ENCODE measurements around the gene RTN4R.
A peak's percentile ranks its signal among the peaks of the same experiment; 100 is the strongest.

The RTN4R gene

GRCh38 chr22:20205964-20206708, 62.0 kb downstream of the RTN4R start:
- POLR2A ChIA-PET, result interaction anchor here (0.9 to 1.4 kb wide), 3 partner anchors 9 to 30 kb away, joined by 3 read pairs; no protein-coding TSS in a partner anchor
- DNase-seq (ENCODE audit: extremely low spot score), result peak; percentile 69
- CTCF ChIA-PET, result interaction anchor here (0.6 to 1.4 kb wide), 3 partner anchors 19 to 33 kb away, joined by 3 to 4 read pairs (median 3); no protein-coding TSS in a partner anchor
- no peak for TF ChIP-seq ZNF384 (IDR thresholded peaks at IDR 0.05)
- peak; percentile 57; the same call in 1 of the 2 replicates for TF ChIP-seq PKNOX1 (IDR thresholded peaks at IDR 0.05)
- peak; percentile 52; the same call in 1 of the 2 replicates for TF ChIP-seq ELF4 (IDR thresholded peaks at IDR 0.05)

- ChIA-PET POLR2A (interaction anchor here (0.9 to 1.4 kb wide), 4 partner anchors 8 to 31 kb away, joined by 3 read pairs; no protein-coding TSS in a partner anchor), CTCF (interaction anchor here (0.6 to 0.9 kb wide), 2 partner anchors 19 to 25 kb away, joined by 3 read pairs; no protein-coding TSS in a partner anchor)
- TF ChIP-seq ZNF384 (IDR thresholded peaks at IDR 0.05) (no peak), FOXA1 (IDR thresholded peaks at IDR 0.05) (no peak), HDGF (IDR thresholded peaks at IDR 0.05; ENCODE audit: borderline replicate concordance) (no peak), ARNT (IDR thresholded peaks at IDR 0.05) (no peak), BHLHE40 (IDR thresholded peaks at IDR 0.05; ENCODE audit: borderline replicate concordance) (no peak), CTBP1 (IDR thresholded peaks at IDR 0.05; ENCODE audit: borderline replicate concordance) (no peak), FOXK2 (IDR thresholded peaks at IDR 0.05) (no peak), ELF4 (IDR thresholded peaks at IDR 0.05) (no peak), LEF1 (IDR thresholded peaks at IDR 0.05; ENCODE audit: borderline replicate concordance) (no peak), SUZ12 (IDR thresholded peaks at IDR 0.05) (no peak), TARDBP (IDR thresholded peaks at IDR 0.05) (no peak), FOXM1 (IDR thresholded peaks at IDR 0.05; ENCODE audit: borderline replicate concordance) (no peak), SP1 (IDR thresholded peaks at IDR 0.05) (no peak), PKNOX1 (IDR thresholded peaks at IDR 0.05) (no peak), NFRKB (IDR thresholded peaks at IDR 0.05) (no peak), L3MBTL2 (conservative IDR thresholded peaks at IDR 0.05) (no peak)
- no peak for DNase-seq (ENCODE audit: extremely low spot score)
These were observed 62.6 kb downstream of the RTN4R start for GRCh38 chr22:20205464-20205963.

GRCh38 chr22:20204806-20205205, 63.3 kb downstream of the RTN4R start:
- TF ChIP-seq SP1 (IDR thresholded peaks at IDR 0.05) (no peak), PKNOX1 (IDR thresholded peaks at IDR 0.05) (peak; percentile 59; the same call in 1 of the 2 replicates)
- POLR2A ChIA-PET, result interaction anchor here (1.0 to 1.5 kb wide), 3 partner anchors 11 to 31 kb away, joined by 3 read pairs; no protein-coding TSS in a partner anchor
- DNase-seq (ENCODE audit: extremely low spot score), result no peak
- CTCF ChIA-PET, result no interaction called here

- ChIA-PET CTCF (no interaction called here), POLR2A (interaction anchor here (1.0 to 1.5 kb wide), 2 partner anchors 11 to 12 kb away, joined by 3 read pairs; no protein-coding TSS in a partner anchor)
- TF ChIP-seq FOXK2 (IDR thresholded peaks at IDR 0.05), result no peak
- no peak for TF ChIP-seq ELF4 (IDR thresholded peaks at IDR 0.05)
- no peak for TF ChIP-seq SUZ12 (IDR thresholded peaks at IDR 0.05)
- TF ChIP-seq CTBP1 (IDR thresholded peaks at IDR 0.05; ENCODE audit: borderline replicate concordance), result no peak
- TF ChIP-seq NFRKB (IDR thresholded peaks at IDR 0.05), result no peak
- no peak for TF ChIP-seq FOXM1 (IDR thresholded peaks at IDR 0.05; ENCODE audit: borderline replicate concordance)
- no peak for TF ChIP-seq BHLHE40 (IDR thresholded peaks at IDR 0.05; ENCODE audit: borderline replicate concordance)
- TF ChIP-seq LEF1 (IDR thresholded peaks at IDR 0.05; ENCODE audit: borderline replicate concordance), result no peak
- no peak for DNase-seq (ENCODE audit: extremely low spot score)
These were observed 63.8 kb downstream of the RTN4R start for GRCh38 chr22:20204311-20204710.

- DNase-seq (ENCODE audit: extremely low spot score), result no peak
- POLR2A ChIA-PET, result interaction anchor here (1.5 kb wide), 1 partner anchor 10 kb away, joined by 3 read pairs; no protein-coding TSS in a partner anchor
- CTCF ChIA-PET, result no interaction called here
- TF ChIP-seq FOXK2 (IDR thresholded peaks at IDR 0.05), result no peak
- no peak for TF ChIP-seq SUZ12 (IDR thresholded peaks at IDR 0.05)
- no peak for TF ChIP-seq LEF1 (IDR thresholded peaks at IDR 0.05; ENCODE audit: borderline replicate concordance)
- no peak for TF ChIP-seq TARDBP (IDR thresholded peaks at IDR 0.05)
- TF ChIP-seq NFRKB (IDR thresholded peaks at IDR 0.05), result no peak
- no peak for TF ChIP-seq BHLHE40 (IDR thresholded peaks at IDR 0.05; ENCODE audit: borderline replicate concordance)
- TF ChIP-seq L3MBTL2 (conservative IDR thresholded peaks at IDR 0.05), result no peak
- no peak for TF ChIP-seq SP1 (IDR thresholded peaks at IDR 0.05)
- TF ChIP-seq FOXA1 (IDR thresholded peaks at IDR 0.05), result no peak
- TF ChIP-seq FOXM1 (IDR thresholded peaks at IDR 0.05; ENCODE audit: borderline replicate concordance), result no peak
- no peak for TF ChIP-seq CTBP1 (IDR thresholded peaks at IDR 0.05; ENCODE audit: borderline replicate concordance)
- no peak for TF ChIP-seq ARNT (IDR thresholded peaks at IDR 0.05)
- TF ChIP-seq HDGF (IDR thresholded peaks at IDR 0.05; ENCODE audit: borderline replicate concordance), result no peak
- no peak for TF ChIP-seq PKNOX1 (IDR thresholded peaks at IDR 0.05)
- TF ChIP-seq ZNF384 (IDR thresholded peaks at IDR 0.05), result no peak
- no peak for TF ChIP-seq ELF4 (IDR thresholded peaks at IDR 0.05)
These were observed 64.4 kb downstream of the RTN4R start for GRCh38 chr22:20203552-20204201.

All from HEK293T (cell line).